Transverse colon (tissue), 4 donors: Measurements from ENCODE around the gene DERA. TPM values are rescaled to one million over a fixed set of nuclear protein-coding genes. Genes with fewer than 3 reads are reported as not detected.

Experiments used
- DNase-seq: peaks from one replicate; pipeline ENCODE4 v3.0.0-alpha.2; 2019
- H3K27ac ChIP-seq, 4 donors: fragments of 200-600 bp; sonication (generic); 2 replicates each; pipeline ENCODE4 v1.5.1; 2016 to 2018; ENCODE audit warnings: inconsistent platforms in 4 of 4
- H3K27me3 ChIP-seq: fragments of 200-600 bp; sonication (generic); 2 replicates; pipeline ENCODE4 v1.5.1; 2017; ENCODE audit warnings: inconsistent platforms
- H3K36me3 ChIP-seq, 4 donors: fragments of 200-600 bp; sonication (generic); 2 replicates each; pipeline ENCODE4 v1.5.1; 2017 to 2019; ENCODE audit warnings: inconsistent platforms in 4 of 4
- H3K4me1 ChIP-seq, 4 donors: fragments of 200-600 bp; sonication (generic); 2 replicates each; pipeline ENCODE4 v1.5.1; 2017 to 2020; ENCODE audit warnings: inconsistent platforms in 4 of 4
- H3K4me3 ChIP-seq, 4 donors: fragments of 200-600 bp; sonication (generic); 1 replicate in 1 of 4; 2 replicates in 3 of 4; pipeline versions ENCODE4 v1.5.1 to v1.6.1; 2017 to 2019; ENCODE audit warnings: inconsistent platforms in 4 of 4
- H3K9me3 ChIP-seq, 2 donors: fragments of 200-600 bp; sonication (generic); 2 replicates each; pipeline ENCODE4 v1.5.1; 2017 to 2019; ENCODE audit warnings: inconsistent platforms in 2 of 2
- CTCF ChIP-seq, 5 experiments: fragments of 200-600 bp in 3 of 5; fragments of 450-650 bp in 2 of 5; sonication (generic) in 3 of 5; IDR thresholded peaks; 1 replicate in 2 of 5; 2 replicates in 3 of 5; pipeline ENCODE4 v1.5.1; 2016 to 2017; ENCODE audit warnings: antibody characterized with exemption in 5 of 5, inconsistent platforms in 3 of 5, mild to moderate bottlenecking in 2 of 5, moderate library complexity in 1 of 5
- EP300 ChIP-seq: sonication (generic); formaldehyde crosslinking; IDR thresholded peaks from one replicate; pipeline ENCODE4 v1.6.1; 2017; ENCODE audit warnings: antibody characterized with exemption, low read depth
- POLR2A ChIP-seq: fragments of 450-650 bp; IDR thresholded peaks from one replicate; pipeline ENCODE4 v1.6.1; 2016; ENCODE audit warnings: antibody characterized with exemption, mild to moderate bottlenecking, moderate library complexity
- POLR2AphosphoS5 ChIP-seq, 3 donors: sonication (generic); formaldehyde crosslinking; IDR thresholded peaks; one replicate each; pipeline ENCODE4 v1.6.1; 2016; ENCODE audit warnings: antibody characterized with exemption in 3 of 3
- WGBS, 2 donors: methylation state at CpG; one replicate each; pipeline ENCODE4 v1.1.5; 2018; ENCODE audit warnings: low coverage in 1 of 2; 5-methylcytosine and 5-hydroxymethylcytosine counted together
- in situ Hi-C, 4 donors: fragments of 200-750 bp; cut with MboI; loops; one replicate each; pipeline versions ENCODE4 v1.15.0 to v1.15.1; 2017; ENCODE audit warnings: low sequenced_read_pairs in 3 of 4, low pct_ligation_motif_present in 1 of 4, low pct_unique_long_range_greater_than_20kb in 1 of 4
- intact Hi-C: fragments of 100-400 bp; cut with DNase I; formaldehyde crosslinking; loops from one replicate; pipeline ENCODE4 v1.15.1; 2023; ENCODE audit warnings: low total_unique reads
- total RNA-seq, 4 donors: library from RNA; depleted of rRNA; stranded (reverse); fragments of >200 nt; gene quantifications; one replicate each; pipeline ENCODE4 v1.1.0, GENCODE V29; 2016

The DERA gene
- total RNA-seq, 4 donors from 2014 or later, result 9.2 to 112 (median 69.9) TPM

DNA sequence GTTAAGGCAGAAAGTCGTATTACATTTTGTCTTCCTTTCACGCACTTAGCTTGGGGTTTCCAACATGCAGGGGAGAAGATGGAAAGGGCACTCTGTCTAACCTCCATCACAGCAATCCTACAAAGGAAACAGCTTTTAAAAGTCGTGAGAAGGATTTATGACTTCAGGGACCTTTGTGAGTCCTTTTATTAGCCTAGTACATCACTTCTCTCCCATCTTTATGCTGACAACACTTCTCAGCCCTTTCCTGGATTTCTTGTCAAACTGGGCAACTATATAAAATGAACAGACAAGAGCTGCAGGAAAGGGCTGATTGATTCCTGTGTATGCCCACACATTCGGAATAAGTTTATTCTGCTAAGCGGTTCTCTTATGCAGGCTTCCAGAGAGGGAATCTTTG is 159.0 kb downstream of the DERA start:
- Histone ChIP-seq H3K27me3 (no peaks in the 10 kb centered on the region), H3K9me3 (no peaks in the 10 kb centered on the region), H3K4me3 (no peak overlapping the region), H3K27ac (no peak overlapping the region), H3K4me1 (no peaks in the 10 kb centered on the region), H3K36me3 (no peaks in the 10 kb centered on the region)
- 41 to 47% methylated on average over 4 to 5 of the region's 5 CpGs for WGBS, 2 donors
- no peak for DNase-seq
- TF ChIP-seq CTCF (IDR thresholded peaks at IDR 0.05), result no peak
- in situ Hi-C loops (no loop called here), intact Hi-C loops (no loop called here)

- in situ Hi-C loops, result no loop called here
- 71 to 78% methylated on average over 2 of the region's 2 CpGs for WGBS, 2 donors
- intact Hi-C loops, result no loop called here
- TF ChIP-seq CTCF (IDR thresholded peaks at IDR 0.05) (no peak), POLR2A (no peak), POLR2AphosphoS5 (IDR thresholded peaks at IDR 0.05) (no peak), EP300 (no peak)
- no peak for DNase-seq
- H3K4me3 ChIP-seq, result no peak overlapping the region
- no peaks in the 10 kb centered on the region for H3K9me3 ChIP-seq
- H3K27ac ChIP-seq, result no peak overlapping the region
- H3K27me3 ChIP-seq, result no peaks in the 10 kb centered on the region
- H3K36me3 ChIP-seq, result no peaks in the 10 kb centered on the region
- H3K4me1 ChIP-seq, result peaks cover 0 to 3% (median 0%) of the 10 kb centered on the region in 4 donors
Observed at GRCh38 chr12:16072678-16073077, 161.5 kb downstream of the DERA start.

DNA sequence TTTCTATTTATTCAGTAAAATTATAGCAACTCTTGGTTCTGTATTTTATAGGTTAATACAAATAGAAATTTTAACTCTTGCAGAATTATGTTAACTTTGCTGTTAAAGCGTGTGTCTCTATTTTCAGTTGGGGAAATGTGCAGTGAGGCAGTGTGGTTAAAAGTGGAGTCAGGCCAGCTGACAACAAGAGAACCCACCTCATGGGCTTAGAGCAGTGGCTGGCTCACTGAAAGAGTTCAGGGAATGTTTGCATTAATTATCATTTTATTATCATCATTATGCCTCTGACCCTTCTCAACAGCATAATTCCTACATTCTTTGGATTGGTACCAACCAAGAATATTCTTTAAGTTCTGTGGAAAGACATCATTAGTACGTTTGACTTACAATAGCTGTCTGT is 163.8 kb downstream of the DERA start:
- Histone ChIP-seq H3K36me3 (no peaks in the 10 kb centered on the region), H3K9me3 (no peaks in the 10 kb centered on the region), H3K4me3 (no peak overlapping the region), H3K4me1 (peaks cover 0 to 3% (median 0%) of the 10 kb centered on the region in 4 donors), H3K27me3 (no peaks in the 10 kb centered on the region), H3K27ac (no peak overlapping the region)
- TF ChIP-seq CTCF (IDR thresholded peaks at IDR 0.05) (no peak), POLR2AphosphoS5 (IDR thresholded peaks at IDR 0.05) (no peak), POLR2A (no peak), EP300 (no peak)
- WGBS, 2 donors, result 76 to 82% methylated on average over 2 of the region's 2 CpGs
- in situ Hi-C loops (no loop called here), intact Hi-C loops (no loop called here)
- DNase-seq, result no peak

DNA sequence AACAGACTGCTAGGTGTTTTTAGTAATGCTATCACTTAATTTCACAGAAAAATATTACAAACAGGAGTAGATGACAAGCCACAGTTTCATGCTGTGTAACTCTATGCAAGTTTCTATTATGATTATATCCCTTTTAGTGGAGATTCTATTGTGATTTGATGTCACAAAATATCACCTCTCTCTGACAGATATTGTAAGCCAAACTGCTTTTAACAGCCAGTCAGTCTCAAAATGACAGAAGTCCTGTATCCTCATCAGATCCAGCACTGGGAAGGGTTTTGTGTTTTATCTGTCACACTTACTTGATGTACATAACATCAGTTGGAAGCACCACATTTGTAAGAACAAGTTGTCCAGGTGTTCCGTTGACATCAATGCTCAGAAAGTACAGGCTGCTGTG is 164.8 kb downstream of the DERA start:
- DNase-seq, result no peak
- H3K4me3 ChIP-seq, result no peak overlapping the region
- intact Hi-C loops (no loop called here), in situ Hi-C loops (no loop called here)
- peaks cover 0 to 3% (median 0%) of the 10 kb centered on the region in 4 donors for H3K4me1 ChIP-seq
- no peak overlapping the region for H3K27ac ChIP-seq
- no peaks in the 10 kb centered on the region for H3K27me3 ChIP-seq
- no peaks in the 10 kb centered on the region for H3K36me3 ChIP-seq
- WGBS, 2 donors, result 88 to 100% methylated on average over 1 of the region's 1 CpG
- no peaks in the 10 kb centered on the region for H3K9me3 ChIP-seq
- TF ChIP-seq CTCF (IDR thresholded peaks at IDR 0.05), result no peak
- TF ChIP-seq POLR2A, result no peak
- no peak for TF ChIP-seq POLR2AphosphoS5 (IDR thresholded peaks at IDR 0.05)
- no peak for TF ChIP-seq EP300
